Astrocyte of the cerebellum (primary cell): Measurements from ENCODE around the gene ARHGEF17.

Source experiments
- DNase-seq: peaks from one replicate; pipeline ENCODE4 v3.0.0-alpha.2; 2011; ENCODE audit warnings: low read depth
- H3K4me3 ChIP-seq: 2 replicates; pipeline ENCODE4 v1.5.1; 2011; ENCODE audit warnings: mild to moderate bottlenecking, low read depth, low read length, moderate library complexity
- in situ Hi-C: cut with HindIII; loops from 2 replicates; pipeline ENCODE4 v1.10.0; 2017; ENCODE audit warnings: low sequenced_read_pairs
- TF ChIP-seq, protein P1 (sequence below): IDR thresholded peaks from 2 replicates; pipeline ENCODE4 v1.5.1; 2012; ENCODE audit warnings: low read length, low read depth, moderate library complexity, mild to moderate bottlenecking; ENCODE audit errors: missing control alignments

ARHGEF17 gene

DNA sequence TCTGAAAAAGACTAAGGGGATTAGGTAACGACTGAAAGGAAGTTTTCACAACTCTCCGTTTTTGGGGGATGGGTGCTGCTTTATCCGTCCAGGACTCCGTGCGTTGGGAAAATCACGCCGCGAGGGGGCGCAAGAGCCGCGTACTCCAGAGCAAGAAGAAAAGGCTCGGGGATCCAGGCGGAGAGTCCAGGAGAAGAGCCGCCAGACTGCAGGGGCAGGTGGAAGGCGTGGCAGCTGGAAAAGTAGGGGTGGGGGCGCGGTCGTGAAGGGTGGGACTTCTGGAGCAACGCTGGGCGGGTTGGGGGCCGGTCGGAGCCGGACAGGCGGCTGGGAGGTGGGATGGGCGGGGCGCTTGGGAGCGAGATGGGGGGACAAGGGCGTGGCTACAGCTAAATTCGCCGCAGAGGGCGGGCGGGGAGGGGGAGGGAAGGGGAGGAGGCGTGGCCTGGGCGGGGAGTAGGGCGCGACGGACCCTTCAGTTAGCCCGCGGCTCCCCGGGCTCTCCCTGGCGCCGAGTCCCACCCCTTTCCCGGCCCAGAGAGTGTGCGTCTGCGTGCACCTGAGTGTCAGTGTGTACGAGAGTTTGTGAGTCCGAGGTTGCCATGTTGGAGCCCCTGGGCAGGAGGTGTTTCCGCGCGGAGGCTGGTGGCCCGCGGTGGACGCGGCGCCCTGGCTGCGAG is 613 bp upstream of the ARHGEF17 start:
- in situ Hi-C loops: no loop called here
- DNase-seq: peak; percentile 97
- H3K4me3 ChIP-seq: peak overlapping the region; percentile 75
- TF ChIP-seq, protein P1, sequence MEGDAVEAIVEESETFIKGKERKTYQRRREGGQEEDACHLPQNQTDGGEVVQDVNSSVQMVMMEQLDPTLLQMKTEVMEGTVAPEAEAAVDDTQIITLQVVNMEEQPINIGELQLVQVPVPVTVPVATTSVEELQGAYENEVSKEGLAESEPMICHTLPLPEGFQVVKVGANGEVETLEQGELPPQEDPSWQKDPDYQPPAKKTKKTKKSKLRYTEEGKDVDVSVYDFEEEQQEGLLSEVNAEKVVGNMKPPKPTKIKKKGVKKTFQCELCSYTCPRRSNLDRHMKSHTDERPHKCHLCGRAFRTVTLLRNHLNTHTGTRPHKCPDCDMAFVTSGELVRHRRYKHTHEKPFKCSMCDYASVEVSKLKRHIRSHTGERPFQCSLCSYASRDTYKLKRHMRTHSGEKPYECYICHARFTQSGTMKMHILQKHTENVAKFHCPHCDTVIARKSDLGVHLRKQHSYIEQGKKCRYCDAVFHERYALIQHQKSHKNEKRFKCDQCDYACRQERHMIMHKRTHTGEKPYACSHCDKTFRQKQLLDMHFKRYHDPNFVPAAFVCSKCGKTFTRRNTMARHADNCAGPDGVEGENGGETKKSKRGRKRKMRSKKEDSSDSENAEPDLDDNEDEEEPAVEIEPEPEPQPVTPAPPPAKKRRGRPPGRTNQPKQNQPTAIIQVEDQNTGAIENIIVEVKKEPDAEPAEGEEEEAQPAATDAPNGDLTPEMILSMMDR: peak; percentile 77

DNA sequence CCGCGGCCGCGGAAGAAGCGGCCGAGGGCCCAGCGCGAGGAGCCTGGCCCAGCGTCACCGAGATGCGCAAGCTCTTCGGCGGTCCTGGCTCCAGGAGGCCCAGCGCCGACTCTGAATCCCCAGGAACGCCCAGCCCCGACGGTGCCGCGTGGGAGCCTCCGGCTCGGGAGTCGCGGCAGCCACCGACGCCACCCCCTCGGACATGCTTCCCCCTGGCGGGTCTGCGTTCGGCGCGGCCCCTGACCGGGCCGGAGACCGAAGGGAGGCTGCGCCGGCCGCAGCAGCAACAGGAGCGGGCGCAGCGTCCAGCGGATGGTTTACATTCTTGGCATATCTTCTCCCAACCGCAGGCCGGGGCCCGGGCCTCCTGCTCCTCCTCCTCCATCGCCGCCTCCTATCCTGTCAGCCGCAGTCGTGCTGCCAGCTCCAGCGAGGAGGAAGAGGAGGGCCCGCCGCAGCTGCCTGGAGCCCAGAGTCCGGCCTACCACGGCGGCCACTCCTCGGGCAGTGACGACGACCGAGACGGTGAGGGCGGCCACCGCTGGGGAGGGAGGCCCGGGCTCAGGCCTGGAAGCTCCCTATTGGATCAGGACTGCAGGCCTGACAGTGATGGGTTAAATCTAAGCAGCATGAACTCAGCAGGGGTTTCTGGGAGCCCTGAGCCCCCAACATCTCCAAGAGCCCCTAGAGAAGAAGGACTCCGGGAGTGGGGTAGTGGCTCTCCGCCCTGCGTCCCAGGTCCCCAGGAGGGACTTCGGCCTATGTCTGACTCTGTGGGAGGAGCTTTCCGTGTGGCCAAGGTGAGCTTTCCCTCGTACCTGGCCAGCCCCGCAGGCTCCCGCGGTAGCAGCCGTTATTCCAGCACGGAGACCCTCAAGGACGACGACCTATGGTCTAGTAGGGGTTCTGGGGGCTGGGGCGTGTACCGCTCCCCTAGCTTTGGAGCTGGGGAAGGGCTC is 1.2 kb downstream of the ARHGEF17 start:
- peak; percentile 90 for DNase-seq
- TF ChIP-seq, protein P1: no peak
- H3K4me3 ChIP-seq: peak overlapping the region; percentile 75
- in situ Hi-C loops: no loop called here

DNA sequence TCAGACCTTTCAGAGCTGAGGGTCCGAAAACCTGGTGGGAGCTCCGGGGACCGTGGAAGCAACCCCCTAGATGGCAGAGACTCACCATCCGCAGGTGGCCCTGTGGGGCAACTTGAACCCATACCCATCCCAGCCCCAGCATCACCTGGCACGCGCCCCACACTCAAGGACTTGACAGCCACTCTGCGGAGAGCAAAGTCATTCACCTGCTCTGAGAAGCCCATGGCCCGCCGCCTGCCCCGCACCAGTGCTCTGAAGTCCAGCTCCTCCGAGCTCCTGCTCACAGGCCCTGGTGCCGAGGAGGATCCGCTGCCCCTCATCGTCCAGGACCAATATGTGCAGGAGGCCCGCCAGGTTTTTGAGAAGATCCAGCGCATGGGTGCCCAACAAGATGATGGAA is 2.0 kb downstream of the ARHGEF17 start:
- no peak for DNase-seq
- in situ Hi-C loops: no loop called here
- TF ChIP-seq, protein P1: no peak
- H3K4me3 ChIP-seq: peak overlapping the region; percentile 75

DNA sequence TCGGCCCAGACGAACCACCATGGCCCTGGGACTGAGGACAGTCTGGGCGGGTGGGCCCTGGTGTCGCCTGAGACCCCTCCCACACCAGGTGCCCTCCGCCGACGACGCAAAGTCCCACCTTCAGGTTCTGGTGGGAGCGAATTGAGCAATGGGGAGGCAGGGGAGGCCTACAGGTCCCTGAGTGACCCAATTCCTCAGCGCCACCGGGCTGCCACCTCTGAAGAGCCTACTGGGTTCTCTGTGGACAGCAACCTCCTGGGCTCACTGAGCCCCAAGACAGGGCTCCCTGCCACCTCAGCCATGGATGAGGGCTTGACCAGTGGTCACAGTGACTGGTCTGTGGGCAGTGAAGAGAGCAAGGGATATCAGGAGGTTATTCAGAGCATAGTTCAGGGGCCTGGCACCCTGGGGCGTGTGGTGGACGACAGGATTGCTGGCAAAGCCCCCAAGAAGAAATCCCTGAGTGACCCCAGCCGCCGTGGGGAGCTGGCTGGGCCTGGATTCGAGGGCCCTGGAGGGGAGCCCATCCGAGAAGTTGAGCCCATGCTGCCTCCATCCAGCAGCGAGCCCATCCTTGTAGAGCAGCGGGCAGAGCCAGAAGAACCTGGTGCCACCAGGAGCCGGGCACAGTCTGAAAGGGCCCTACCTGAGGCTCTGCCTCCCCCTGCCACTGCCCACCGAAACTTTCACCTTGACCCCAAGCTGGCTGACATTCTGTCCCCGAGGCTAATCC is 2.8 kb downstream of the ARHGEF17 start:
- H3K4me3 ChIP-seq: peak overlapping the region; percentile 75
- no peak for DNase-seq

DNA sequence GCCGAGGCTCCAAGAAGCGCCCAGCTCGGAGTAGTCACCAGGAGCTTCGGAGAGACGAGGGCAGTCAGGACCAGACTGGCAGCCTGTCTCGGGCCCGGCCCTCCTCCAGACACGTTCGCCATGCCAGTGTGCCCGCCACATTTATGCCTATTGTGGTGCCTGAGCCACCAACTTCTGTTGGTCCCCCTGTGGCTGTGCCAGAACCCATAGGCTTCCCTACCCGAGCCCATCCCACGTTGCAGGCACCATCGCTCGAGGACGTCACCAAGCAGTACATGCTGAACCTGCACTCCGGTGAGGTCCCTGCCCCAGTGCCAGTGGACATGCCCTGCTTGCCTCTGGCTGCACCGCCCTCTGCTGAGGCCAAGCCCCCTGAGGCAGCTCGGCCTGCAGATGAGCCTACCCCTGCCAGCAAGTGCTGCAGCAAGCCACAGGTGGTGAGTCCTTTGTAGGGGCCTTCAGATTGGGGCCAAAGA is 3.4 kb downstream of the ARHGEF17 start:
- TF ChIP-seq, protein P1: no peak
- peak overlapping the region; percentile 75 for H3K4me3 ChIP-seq
- DNase-seq: no peak
- in situ Hi-C loops: no loop called here

More for the DNA sequence above, 2.8 kb downstream of the ARHGEF17 start:
- TF ChIP-seq, protein P1: no peak
- in situ Hi-C loops: no loop called here

DNA sequence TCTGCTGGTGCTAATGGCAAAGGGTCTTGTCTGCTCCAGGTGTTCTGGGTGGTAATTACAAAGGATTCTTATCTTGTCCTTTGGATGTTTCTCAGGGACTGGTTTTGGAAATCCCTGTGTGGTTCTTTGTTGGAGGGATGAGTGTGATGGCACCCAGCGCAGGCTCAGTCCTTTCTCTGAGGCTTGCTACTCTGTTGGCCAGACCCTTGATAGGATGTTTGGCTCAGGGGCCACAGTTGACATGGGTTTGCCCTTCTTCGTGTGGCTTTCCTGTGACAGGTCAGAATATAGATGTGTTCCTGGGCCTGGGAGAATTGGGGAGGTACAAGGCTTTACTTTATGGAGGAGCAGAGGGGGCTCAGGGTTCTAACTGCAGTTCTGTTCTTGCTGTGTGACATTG is 4.0 kb downstream of the ARHGEF17 start:
- TF ChIP-seq, protein P1: no peak
- DNase-seq: no peak
- in situ Hi-C loops: no loop called here
- peak overlapping the region; percentile 75 for H3K4me3 ChIP-seq
